GM21529 (cell line): ENCODE results near the gene SSNA1.

Experiments
- ATAC-seq: cut with Tn5 transposase; IDR thresholded peaks from one replicate; pipeline ENCODE4 v1.9.1; 2021; ENCODE audit not compliant: unreplicated experiment

SSNA1 gene

DNA sequence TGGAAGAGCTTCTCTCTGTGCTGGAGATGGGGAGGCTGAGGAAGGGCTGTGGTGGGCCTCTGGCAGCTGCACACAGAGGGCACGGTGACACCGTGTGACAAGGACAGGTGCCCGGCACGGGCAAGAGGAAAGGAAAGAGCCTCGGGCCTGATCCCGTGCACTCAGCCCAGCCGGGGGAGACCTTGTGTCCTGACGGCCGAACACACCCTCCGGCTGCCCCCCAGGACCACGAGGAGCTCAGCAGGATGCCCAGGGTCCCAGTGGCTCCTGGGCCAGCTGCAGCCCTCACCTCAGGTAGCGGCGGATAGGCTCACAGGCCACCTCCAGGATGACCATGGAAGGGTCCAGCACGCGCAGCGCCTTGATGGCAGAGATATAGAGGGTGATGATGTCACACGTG lies 5.6 kb upstream of the SSNA1 start:
- no peak for ATAC-seq

DNA sequence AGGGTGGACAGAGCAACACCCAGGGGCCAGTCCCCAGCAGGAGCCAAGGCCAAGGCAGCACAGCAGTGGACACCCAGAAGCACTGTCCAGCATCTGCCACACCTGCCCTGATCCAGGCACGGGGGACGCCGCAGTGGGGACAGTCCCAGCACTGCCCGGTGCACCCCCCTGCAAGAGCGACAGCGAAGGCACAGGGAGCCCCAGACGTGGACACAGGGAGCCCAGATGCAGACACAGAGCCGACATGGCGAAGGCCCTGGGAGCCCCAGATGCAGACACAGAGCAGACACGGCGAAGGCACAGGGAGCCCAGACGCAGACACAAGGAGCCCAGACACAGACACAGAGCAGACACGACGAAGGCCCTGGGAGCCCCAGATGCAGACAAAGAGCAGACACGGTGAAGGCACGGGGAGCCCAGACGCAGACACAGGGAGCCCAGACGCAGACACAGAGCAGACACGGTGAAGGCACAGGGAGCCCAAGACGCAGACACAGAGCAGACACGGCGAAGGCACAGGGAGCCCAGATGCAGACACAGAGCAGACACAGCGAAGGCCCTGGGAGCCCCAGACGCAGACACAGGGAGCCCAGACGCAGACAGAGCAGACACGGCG lies 4.4 kb upstream of the SSNA1 start:
- no peak for ATAC-seq

DNA sequence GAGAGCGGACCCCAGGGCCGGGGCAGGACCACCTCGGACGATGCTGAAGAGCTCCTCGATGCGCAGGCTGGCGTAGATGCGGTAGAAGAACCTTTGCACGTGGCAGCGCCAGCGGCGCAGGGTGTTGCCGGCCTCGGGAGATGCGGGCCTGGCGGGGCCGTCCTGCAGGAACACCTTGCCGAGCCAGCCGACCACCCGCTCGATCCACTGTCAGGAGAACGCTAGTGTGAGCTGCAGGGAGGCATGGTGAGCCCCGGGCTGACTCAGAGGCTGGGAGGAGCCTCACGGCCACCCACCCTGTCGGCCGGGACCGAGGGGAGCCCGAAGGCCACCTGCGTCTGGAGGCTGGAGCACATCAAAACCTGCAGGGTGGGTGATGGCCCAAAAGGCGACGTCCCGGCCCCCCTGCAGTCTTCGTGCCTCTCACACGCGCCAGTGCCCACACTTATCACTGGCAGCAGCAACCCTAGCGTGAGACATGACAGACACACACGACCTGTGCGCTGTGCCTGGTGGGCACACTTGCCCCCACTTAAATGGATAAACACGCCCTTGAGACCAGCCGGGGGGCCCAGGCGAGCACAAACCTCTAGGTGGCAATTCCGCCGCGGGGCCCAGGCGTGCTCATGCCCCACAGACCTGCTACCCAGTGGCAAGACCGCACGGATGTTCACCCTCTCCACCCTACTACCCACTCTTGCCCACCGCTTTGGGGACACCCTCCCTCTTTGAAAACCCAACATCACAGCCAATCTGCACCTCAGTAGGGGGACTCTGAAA lies 3.4 kb upstream of the SSNA1 start:
- no peak for ATAC-seq

DNA sequence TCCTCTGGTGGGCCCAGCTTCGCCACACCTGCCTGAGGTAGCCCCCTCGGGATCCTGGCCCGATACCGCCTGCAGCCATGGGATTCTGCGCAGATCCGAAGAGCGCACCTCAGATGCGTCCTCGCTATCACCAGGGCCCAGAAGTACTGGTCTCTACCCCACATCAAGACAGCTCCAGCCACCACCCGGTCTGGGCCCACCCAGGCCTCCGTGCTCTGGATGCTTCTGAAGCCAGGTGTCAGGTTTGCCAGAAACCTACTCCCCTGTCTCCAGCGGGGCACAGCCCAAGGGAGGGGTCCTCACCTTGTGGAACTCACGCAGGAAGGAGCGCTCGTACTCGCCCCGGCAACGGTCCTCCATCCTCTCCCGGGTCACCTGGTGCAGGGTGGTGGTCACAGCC lies 2.6 kb upstream of the SSNA1 start:
- no peak for ATAC-seq

DNA sequence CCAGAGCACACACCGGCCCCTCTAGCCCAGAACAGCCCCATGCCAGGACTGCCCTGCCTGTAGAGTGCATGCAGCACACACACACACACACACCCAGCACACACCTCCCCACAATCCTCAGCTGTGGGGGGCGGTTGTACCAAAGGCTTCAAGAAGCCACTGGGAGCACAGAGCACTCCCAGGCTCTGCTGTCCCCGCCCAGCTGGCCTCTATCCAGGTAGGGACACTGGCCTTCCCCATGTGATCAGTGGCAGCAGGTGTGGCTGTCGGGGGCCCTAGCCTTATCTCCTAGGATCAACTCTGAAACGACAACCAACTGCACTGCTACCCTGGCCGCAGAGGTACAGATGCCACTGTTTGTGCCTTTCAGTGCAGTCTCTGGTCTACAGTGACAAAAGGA lies 2.1 kb upstream of the SSNA1 start:
- no peak for ATAC-seq

DNA sequence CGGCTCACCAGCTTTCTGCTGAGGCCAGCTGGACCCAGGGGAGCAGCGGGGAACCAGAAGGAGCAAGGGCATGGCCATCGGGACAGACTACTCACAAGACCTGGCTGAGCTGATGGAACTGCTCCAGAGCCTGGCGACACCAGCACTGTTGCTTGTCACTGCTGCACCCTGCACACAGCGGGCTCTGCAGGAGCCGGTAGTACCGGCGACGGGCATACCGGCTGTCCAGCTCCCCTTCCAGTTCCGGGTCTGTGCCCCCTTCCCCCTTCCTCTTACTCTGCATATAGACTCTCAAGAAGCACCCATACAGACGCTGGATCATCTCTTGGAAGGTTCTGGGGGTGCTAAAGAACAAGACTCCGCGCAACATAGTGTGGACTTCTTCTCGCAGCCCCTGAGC lies 1.1 kb upstream of the SSNA1 start:
- no peak for ATAC-seq

DNA sequence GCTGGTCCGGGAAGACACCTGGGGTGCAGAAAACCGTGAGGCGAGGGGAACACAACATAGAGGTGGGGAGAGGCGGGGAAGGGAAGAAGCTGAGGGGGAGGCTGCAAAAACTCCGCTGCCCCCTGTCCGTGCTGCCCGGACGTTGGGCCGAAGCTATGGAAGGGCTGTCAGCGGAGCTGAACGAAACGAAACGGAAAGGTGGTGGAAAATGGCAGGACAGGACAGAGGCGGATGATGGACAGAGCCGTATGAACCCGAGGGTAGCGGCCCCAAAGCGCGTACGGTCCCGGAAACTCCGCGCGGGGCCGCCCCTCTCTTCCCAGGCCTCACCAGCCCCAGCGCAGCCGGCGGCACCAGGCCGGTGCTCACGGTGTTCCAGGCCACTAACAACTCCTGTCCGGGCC lies 388 bp upstream of the SSNA1 start:
- no peak for ATAC-seq

DNA sequence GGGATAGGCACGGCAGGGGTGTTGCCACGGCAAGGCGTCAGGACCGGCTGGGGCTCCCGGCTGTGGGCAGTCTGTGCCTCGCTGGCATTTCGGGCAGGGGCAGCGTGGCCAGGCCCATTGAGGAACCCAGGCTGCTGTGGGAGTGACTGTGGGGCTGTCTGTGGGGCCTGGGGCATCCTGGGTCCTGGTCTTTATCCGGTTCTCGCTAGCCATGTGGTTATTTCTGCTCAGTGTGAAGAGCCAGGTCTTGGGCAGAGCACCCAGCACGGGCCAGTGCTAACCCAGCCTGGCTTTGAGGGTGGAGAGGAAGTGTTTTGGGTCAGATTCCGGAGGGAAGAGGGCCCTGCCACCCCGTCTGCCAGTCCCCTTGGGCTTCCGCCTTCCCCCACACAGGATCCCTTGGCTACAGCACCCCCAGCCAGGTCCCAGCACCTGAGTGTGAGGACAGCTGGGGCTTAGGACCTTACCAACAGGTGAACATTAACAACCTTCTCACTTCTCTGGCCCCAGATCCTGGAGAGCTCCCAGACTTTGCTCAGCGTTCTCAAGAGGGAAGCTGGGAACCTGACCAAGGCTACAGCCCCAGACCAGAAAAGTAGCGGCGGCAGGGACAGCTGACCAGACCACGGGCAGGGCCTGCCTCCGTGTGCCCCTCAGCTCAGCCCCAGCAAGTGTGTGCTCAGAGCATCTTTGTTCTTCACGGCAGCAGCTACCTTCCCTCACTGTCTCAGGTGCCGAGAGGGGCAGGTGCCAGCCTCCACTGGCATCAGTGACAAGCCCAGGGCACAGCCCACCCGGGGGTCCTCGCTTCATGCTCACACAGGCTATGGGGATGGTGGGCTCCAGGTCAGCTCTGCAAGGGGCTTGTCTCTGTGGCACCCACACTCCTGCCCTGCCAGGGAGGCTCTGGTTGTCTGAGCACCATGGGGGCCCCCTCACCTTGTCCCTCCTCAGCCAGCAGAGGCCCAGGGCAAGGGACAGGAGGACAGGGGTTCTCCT lies 1.1 kb downstream of the SSNA1 start:
- no peak for ATAC-seq

DNA sequence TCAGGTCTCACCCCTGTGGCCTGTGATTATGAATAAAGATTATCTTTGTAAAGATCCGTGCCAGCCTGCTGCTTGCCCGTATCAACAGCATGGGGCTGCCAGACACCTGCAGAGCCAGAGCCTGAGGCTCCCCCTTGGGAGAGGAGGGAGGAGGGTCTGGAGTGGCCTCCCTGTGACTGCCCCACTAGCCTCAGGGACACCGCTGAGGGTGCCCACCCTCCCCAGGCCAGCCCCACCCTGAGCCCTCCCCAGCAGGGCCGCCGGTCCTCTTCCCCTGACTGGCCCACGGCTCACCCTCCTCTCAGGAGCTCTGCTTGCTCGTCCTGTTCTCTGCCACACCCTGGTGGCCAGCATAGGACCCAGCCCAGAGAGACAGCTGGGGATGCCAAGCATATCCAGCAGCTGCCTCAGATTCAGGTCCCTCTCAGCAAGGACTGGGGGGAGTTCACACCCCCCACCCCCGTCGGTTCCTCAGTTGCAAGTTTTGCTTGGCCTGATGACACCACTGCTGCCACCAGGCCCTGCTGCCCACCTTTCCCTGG lies 1.9 kb downstream of the SSNA1 start:
- ATAC-seq, result no peak

DNA sequence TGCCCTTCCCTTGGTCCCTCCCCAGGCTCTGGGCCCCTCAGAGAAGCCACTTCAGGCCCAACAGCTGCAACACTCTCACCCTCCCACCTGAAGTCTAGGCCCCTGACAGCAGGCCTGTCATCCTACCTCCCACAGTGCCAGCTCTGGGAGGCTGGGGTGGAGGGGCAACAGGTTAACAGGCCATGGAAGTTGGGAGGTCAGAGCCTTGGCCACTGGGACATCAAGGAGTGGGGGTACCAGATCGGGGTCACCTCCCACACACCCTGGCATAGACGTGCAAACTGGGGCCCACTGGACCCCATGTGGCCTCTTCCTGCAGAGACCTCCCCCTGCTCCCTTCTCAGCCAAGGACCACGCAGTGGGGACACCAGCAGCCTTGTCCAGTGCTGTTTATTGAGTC lies 2.8 kb downstream of the SSNA1 start:
- no peak for ATAC-seq

DNA sequence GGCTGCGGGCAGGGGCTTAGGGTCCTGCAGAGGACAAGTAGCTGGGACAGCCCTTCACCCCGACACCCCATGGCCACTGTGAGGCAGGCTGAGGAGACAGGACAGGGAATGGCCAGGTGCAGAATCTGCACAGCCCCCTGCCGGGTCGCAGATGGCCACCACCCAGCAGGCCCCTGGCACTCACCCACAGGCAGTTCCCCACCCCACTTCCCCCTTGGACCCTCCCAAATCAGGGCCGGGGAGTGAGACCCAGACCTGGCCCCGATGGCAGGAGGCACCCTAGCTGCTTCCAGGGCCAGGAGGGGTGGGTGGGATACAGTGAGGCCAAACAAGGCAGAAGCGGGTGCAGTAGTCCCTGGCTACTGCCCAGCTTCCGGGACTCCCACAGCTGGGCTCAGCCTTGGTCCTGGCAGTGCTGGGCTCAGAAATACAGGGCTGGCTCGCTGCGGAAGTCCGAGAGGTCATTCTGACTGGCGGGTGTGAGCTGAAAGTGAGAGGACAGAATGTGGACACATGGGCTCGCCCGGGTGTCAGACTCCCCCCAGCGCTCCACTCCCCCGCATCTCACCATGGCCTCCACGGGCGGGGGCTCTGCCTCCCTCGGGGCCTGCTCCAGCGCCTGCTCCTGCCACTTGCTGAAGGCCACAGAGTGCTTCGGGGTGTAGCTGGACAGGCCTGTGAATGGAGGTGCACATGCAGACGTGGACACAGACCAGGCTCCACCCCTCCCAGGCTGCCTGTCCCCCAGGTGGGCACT lies 3.4 kb downstream of the SSNA1 start:
- no peak for ATAC-seq

DNA sequence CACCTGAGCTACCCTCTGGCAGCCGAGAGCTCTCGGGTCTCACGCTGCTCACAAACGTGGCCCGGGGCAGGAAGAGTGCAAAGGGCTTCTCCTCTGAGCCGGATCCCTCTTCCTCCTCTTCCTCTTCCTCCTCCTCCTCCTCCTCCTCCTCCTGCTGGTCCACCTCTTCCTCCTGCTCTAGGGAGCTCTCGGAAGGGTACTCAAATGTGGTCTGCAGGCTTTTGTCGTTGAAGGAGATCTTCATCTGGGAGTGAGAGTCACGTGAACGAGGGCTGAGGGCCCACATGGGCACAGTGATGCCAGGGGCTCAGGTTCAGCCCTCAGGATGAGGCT lies 3.9 kb downstream of the SSNA1 start:
- ATAC-seq, result no peak

DNA sequence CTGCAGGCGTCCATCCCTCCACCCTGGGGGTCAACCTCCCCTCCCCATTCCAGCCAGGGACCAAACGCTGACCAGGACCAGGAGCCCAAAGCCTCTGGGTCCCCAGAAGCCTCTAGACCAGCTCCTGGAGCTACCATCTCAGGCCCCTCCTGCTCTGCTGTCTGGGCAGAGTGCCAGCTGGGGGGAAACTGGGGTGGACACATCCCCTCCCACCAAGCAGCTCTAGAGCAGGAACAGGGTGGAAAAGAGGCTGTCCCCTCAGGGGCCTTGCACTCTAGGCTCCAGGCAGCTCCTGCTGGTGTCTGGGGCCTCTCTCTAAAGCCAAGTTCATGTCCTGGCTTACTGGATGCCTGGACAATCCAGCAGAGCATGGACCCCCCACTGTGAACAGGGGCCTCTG lies 4.4 kb downstream of the SSNA1 start:
- ATAC-seq, result no peak

DNA sequence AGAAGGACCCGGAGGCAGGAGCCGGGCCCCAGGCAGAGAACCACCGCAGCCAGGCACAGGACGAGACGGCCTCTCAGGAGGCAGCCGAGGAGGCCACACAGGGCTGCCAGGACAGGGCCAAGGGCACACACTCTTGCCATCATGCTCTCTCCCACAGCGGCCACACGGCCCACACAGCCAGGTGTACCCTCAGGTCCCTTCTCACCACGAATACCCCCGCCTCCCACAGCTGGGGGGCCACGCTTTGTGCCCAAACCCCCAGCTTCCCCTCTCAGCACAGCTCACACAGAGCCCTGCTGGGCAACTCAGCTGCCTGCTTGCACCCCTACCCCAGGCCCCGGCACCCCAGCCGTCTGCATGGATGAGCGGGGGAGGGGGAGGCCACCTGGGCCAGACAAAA lies 5.3 kb downstream of the SSNA1 start:
- ATAC-seq, result no peak

DNA sequence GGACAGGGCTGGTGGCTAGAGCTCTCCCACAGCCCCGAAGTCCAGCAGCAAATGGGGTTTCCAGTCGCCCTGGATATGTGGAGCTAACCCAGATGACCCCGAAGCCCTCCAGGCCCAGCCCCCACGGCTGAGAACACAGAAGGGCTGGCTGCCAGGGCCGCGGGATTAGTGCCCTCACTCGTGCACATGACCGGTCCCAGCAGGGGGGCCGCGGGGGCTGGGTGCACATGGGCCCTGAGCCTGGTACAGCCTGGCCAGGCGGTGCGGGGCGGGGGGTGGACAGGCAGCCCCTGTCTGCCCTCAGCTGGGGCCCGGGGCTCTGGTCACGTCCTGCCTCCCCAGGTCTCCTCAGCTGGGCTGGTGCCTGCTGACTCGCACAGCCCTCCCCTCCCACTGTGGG lies 5.9 kb downstream of the SSNA1 start:
- ATAC-seq, result no peak

DNA sequence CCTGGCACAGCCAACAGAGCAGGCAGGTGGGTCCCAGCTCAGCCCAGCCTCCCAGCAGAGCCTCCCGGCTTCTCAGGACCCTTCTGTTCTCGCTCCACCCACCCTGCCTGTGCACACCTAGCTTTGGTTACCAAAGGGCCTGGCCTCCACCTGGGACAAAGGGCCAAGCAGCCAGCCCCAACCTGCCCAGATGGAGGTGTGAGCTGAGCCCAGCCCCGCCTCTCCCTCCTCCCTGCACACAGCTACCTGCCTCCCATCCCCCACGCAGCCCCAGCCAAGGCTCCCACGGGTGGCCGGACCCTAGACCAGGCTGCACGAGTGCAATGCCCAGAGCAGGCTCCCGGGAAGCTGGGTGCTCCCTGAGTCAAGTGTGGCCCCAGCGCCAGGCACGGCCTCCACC lies 6.4 kb downstream of the SSNA1 start:
- ATAC-seq, result no peak

DNA sequence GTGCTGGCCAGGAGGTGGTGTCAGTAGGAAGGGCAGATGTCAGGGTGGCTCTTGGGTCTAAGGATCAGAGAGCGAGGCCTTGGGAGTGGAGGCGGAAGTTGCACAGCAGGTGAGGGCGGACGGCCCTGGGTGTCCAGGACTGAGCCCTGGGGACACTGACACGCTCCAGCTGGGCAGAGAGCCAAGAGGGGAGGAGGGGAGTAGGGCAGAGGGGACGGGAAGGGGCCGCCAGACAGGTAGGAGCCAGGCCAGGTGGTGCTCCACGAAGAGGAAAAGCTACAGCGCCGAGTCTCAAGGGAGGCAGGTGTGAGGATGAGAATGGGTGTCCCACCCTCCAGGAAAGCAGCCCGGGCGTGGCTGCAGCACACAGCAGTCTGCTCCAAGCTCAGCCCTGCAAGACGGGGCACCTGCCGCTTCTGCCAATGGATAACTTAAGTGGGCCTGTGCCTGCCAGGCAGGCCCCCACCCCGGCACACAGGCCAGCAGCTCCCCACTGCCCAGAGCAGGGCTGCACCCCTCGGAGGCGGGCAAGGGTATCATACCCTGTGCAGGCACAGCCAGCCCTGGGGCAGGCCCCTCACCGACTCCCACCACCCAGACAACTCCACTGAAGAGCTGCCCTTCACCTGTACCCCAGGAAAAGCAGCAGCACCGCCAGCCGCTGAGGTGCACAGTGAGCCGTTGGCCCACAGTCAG lies 7.2 kb downstream of the SSNA1 start:
- ATAC-seq, result no peak

DNA sequence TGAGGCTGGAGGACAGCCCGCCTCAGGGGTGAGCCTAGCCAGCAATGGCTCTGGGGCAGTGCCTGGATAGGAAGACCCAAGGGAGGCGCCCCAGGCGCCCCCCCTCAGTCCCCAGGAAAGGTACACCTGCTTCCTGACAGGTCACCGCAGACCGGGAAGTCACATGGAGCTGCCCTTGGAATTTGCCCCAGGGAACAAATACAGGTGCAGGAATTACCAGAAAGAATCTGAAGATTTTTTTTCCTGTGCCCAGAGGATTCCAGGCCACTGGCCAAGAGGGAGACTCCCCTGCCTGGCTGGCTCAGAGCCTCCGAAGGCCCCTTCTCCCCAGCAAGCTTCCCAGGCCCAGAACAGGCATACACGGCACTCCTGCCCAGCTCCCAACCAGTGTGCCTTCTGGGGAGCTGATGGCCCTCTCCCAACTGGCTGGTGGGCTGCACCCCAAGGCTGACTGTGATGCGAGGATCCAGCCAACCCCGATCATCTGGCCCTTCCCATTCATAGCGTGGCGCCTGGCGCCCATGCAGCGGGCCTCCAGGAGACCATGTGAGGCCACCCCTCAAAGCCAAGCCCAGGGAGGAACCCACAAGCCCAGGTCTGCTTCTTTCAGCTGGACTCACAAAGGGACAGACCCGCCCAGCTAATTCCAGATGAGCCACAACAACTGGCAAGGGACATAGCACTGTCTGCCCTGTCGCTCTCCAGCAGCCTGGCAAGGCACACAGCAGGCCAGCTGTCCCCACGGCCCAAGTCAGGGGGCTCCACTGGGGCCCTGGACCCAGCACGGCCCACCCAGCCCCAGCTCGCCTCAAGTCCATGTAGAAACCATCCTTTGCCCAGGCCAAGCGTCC lies 9.8 kb downstream of the SSNA1 start:
- ATAC-seq, result no peak

DNA sequence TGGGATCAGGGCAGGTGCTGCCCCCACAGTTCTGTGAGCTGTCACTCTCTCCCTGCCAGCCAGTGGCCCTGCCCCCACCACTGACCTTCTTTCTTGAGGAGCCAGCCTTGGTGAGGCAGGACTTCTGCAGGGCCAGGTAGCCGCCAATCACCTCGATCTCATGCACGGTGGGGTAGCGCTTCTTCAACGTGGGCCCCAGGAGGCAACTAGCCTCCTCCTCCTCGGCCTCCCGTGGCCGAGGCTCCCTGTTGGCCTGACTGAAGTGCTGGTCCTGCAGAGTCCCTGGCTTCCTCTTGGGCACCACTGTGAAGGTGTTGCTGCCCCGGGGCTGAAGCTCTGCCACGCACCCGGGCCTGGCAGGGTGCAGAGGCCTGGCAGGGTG lies 10.4 kb downstream of the SSNA1 start:
- no peak for ATAC-seq
